T-helper 17 cell (primary cell): ENCODE data around the gene SLC35F5. TPM values are rescaled to one million over a fixed set of nuclear protein-coding genes. Genes with fewer than 3 reads are reported as not detected.
"Not testable (repeated sequence)": the region's sequence is repeated elsewhere in the genome, so short reads cannot be mapped to it uniquely, and the experiment has no call there.

ENCODE experiments used
- ATAC-seq: fragments of 150-1000 bp; cut with Tn5 transposase; 2 replicates; pipeline ENCODE4 v1.10.0; 2021; ENCODE audit warnings: mild to moderate bottlenecking, moderate library complexity
- DNase-seq, 3 donors: peaks; one replicate each; pipeline versions ENCODE4 v3.0.0 to v3.0.0-alpha.2; 2020 to 2021
- H3K9me3 ChIP-seq: one replicate; pipeline ENCODE4 v1.7.0; 2013; ENCODE audit warnings: low read length, mild to moderate bottlenecking; ENCODE audit not compliant: control insufficient read depth, poor library complexity, severe bottlenecking
- H3K27ac Mint-ChIP-seq: one replicate; pipeline ENCODE4 v1.8.0; 2022; ENCODE audit warnings: mild to moderate bottlenecking, moderate library complexity, mixed read lengths
- H3K27me3 Mint-ChIP-seq: one replicate; pipeline ENCODE4 v1.8.0; 2022; ENCODE audit warnings: mixed read lengths
- H3K36me3 Mint-ChIP-seq: one replicate; pipeline ENCODE4 v1.8.0; 2022; ENCODE audit warnings: low read depth, mixed read lengths
- H3K4me1 Mint-ChIP-seq: one replicate; pipeline ENCODE4 v1.8.0; 2022; ENCODE audit warnings: mild to moderate bottlenecking, mixed read lengths
- H3K4me3 Mint-ChIP-seq: one replicate; pipeline ENCODE4 v1.8.0; 2022; ENCODE audit warnings: mild to moderate bottlenecking, moderate library complexity, mixed read lengths
- total RNA-seq, 4 donors: library from RNA in 2 of 4; stranded (reverse) in 2 of 4; gene quantifications; one replicate each; pipeline ENCODE4 v1.2.3 and lab custom pipeline; 2022 to 2026

The SLC35F5 gene
- total RNA-seq, 2 donors from 2014 or later, result 19.5 to 28.1 TPM

DNA sequence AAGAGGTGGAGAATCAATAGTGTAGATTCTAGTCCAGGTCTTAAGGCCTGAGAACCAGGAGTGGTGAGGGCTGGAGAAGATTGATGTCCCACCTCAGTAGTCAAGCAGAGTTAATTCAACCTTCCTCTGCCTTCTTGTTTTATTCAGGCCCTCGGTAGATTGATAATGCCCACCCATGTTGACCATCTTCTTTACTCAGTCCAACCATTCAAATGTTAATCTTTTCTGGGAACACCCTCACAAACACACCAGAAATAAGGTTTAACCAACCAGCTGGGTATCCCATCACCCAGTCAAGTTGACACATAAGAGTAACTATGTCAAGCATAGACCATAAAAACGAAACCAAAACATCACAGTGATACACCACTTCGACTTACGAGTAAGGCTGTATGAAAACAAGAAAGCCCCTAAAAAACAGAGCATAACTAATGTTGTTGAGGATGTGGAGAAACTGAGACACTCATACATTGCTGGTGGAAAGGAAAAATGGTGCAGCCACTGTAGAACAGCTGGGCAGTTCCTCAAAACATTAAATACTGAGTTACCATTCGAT is 57.5 kb downstream of the SLC35F5 start:
- no peaks in the 10 kb centered on the region for H3K36me3 Mint-ChIP-seq
- ATAC-seq, result peak; percentile 27
- H3K9me3 ChIP-seq, result no peaks in the 10 kb centered on the region
- peak overlapping the region; percentile 55 for H3K4me3 Mint-ChIP-seq
- H3K27me3 Mint-ChIP-seq, result no peaks in the 10 kb centered on the region
- H3K27ac Mint-ChIP-seq, result no peak overlapping the region
- DNase-seq, result no peak
- H3K4me1 Mint-ChIP-seq, result peaks cover 24% of the 10 kb centered on the region

DNA sequence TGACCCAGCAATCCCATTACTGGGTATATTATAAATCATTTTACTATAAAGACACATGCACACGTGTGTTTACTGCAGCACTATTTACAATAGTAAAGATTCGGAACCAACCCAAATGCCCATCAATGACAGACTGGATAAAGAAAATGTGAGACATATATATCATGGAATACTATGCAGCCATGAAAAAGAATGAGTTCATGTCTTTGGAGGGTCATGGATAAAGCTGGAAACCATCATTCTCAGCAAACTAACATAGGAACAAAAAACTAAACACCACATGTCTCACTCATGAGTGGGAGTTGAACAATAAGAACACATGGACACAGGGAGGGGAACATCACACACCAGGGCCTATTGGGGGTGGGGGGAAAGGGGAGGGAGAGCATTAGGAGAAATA is 58.2 kb downstream of the SLC35F5 start:
- not testable (repeated sequence) for H3K4me3 Mint-ChIP-seq

DNA sequence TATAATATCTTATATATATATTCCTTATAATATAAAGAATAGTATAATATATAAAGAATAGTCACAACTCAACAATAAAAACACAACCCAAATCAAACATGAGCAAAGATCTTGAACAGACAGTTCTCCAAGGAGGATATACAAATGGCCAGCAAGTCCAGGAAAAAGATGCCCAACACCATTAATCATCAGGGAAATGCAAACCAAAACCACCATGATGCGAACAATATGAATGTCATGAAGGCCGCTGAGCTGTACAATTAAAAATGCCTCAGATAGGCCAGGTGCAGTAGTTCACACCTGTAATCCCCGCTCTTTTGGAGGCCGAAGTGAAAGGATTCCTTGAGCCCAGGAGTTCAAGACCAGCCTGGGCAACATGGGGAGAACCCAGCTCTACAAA is 58.9 kb downstream of the SLC35F5 start:
- Mint-ChIP-seq H3K36me3 (no peaks in the 10 kb centered on the region), H3K27ac (no peak overlapping the region), H3K27me3 (no peaks in the 10 kb centered on the region), H3K4me1 (peaks cover 36% of the 10 kb centered on the region), H3K4me3 (no peak overlapping the region)
- H3K9me3 ChIP-seq, result no peaks in the 10 kb centered on the region
- DNase-seq, result no peak
- ATAC-seq, result no peak

More for the DNA sequence above, 58.2 kb downstream of the SLC35F5 start:
- not testable (repeated sequence) for H3K27me3 Mint-ChIP-seq, H3K9me3 ChIP-seq, DNase-seq, H3K27ac Mint-ChIP-seq, ATAC-seq, H3K36me3 Mint-ChIP-seq
- H3K4me1 Mint-ChIP-seq, result peaks cover 31% of the 10 kb centered on the region

DNA sequence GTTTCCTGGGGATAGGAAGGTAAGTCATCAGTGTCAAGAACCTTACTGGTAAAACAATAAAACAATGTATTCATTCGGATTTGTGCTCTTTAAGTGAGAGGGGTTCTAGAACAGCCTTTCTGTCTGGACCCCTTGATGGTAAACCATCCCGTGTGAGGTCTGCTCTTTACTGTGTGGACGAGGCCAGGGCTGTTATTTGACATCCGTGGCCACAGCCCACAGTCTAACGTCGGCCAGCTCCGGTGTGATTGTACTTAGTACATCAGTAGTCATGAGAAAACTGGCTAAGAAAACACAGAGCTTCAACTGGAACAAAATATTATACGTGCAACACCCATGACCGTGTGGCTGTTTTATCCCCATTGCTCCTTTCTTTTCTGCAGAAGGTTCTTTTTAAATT is 62.0 kb downstream of the SLC35F5 start:
- no peaks in the 10 kb centered on the region for H3K36me3 Mint-ChIP-seq

DNA sequence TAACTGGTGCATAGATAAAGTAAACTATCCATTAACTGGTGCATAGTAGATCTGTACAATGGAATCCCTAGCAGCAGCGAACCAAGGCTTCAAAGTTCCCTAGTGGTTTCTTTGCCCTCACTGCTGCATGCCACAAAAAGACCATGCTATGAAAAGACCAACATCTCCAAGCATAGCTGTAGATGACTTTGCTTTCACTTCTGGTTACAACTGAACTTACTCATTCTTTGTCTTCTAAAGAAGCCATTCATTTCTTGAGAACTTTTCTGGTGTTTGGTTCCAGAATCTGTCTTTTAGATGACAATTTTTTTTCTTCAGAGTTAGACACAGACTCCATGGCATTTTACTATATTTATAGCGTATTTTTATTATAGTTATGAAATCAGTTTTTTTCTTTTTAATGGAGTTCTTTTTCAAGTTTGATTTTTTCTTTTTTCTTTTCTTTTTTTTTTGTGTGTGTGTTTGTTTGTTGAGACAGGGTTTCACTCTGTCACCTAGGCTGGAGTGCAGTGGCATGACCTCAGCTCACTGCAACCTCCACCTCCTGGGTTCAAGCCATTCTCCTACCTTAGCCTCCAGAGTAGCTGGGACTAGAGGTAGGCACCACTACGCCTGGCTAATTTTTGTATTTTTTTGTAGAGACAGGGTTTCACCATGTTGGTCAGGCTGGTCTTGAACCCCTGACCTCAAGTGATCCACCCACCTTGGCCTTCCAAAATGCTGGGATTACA is 63.6 kb downstream of the SLC35F5 start:
- peak; percentile 72 for ATAC-seq
- H3K27me3 Mint-ChIP-seq, result no peaks in the 10 kb centered on the region
- DNase-seq, result no peak
- peaks cover 19% of the 10 kb centered on the region for H3K4me1 Mint-ChIP-seq
- H3K9me3 ChIP-seq, result no peaks in the 10 kb centered on the region
- H3K27ac Mint-ChIP-seq, result peak overlapping the region; percentile 88
- H3K4me3 Mint-ChIP-seq, result peak overlapping the region; percentile 77
- H3K36me3 Mint-ChIP-seq, result no peaks in the 10 kb centered on the region

More for the DNA sequence above, 62.0 kb downstream of the SLC35F5 start:
- ATAC-seq, result no peak
- no peak overlapping the region for H3K4me3 Mint-ChIP-seq
- no peaks in the 10 kb centered on the region for H3K27me3 Mint-ChIP-seq
- peaks cover 26% of the 10 kb centered on the region for H3K4me1 Mint-ChIP-seq
- no peak overlapping the region for H3K27ac Mint-ChIP-seq
- DNase-seq, result no peak
- no peaks in the 10 kb centered on the region for H3K9me3 ChIP-seq

DNA sequence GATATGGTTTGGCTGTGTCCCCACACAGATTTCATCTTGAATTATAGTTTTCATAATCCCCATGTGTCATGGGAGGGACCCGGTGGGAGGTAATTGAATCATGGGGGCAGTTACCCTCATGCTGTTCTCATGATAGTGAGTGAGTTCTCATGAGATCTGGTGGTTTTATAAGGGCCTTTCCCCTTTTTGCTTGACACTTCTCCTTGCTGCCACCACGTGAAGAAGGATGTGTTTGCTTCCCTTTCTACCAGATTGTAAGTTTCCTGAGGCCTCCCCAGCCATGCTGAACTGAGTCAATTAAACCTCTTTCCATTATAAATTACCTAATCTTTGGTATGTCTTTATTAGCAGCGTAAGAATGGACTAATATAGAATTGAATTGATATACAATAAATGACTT is 65.6 kb downstream of the SLC35F5 start:
- H3K27me3 Mint-ChIP-seq, ATAC-seq: not testable (repeated sequence)

DNA sequence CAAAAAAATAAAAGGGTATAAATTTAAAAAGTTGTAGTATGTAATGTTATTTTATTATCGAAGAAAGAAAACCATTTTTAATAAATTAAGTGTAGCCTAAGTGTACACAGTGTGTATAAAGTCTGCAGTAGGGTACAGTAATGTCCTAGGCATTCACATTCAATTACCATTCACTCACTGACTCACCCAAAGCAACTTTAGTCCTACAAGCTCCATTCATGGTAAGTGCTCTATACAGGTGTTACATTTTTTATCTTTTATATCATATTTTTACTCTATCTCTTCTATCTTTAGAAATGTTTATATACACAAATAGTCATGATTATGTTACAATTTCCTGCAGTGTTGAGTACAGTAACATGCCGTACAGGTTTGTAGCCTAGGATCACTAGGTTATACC is 69.9 kb downstream of the SLC35F5 start:
- Mint-ChIP-seq H3K36me3 (no peaks in the 10 kb centered on the region), H3K4me3 (no peak overlapping the region), H3K27ac (no peak overlapping the region), H3K27me3 (no peaks in the 10 kb centered on the region), H3K4me1 (no peaks in the 10 kb centered on the region)
- no peaks in the 10 kb centered on the region for H3K9me3 ChIP-seq
- no peak for DNase-seq
- ATAC-seq, result no peak

More for the DNA sequence above, 65.6 kb downstream of the SLC35F5 start:
- not testable (repeated sequence) for H3K4me3 Mint-ChIP-seq, H3K36me3 Mint-ChIP-seq, H3K27ac Mint-ChIP-seq, H3K9me3 ChIP-seq, DNase-seq
- H3K4me1 Mint-ChIP-seq, result peaks cover 19% of the 10 kb centered on the region

DNA sequence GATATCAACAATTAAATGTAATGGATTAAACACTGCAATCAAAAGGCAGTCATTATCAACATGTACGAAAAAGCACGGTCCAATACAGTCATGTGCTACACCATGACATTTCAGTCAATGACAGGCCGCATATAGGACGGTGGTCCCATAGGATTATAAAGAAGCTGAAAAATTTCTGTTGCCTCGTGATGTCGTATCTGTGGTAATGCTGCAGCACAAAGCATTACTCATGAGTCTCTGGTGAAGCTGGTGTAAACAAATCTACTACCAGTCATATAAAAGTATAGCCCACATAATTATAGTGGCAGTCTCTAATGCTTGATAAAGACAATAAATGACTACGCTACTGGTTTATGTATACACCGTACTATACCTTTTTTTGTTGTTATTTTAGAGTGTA is 71.0 kb downstream of the SLC35F5 start:
- no peak for DNase-seq
- no peaks in the 10 kb centered on the region for H3K27me3 Mint-ChIP-seq
- H3K27ac Mint-ChIP-seq, result no peak overlapping the region
- no peaks in the 10 kb centered on the region for H3K4me1 Mint-ChIP-seq
- no peak for ATAC-seq
- H3K36me3 Mint-ChIP-seq, result no peaks in the 10 kb centered on the region
- H3K4me3 Mint-ChIP-seq, result no peak overlapping the region
- no peaks in the 10 kb centered on the region for H3K9me3 ChIP-seq

DNA sequence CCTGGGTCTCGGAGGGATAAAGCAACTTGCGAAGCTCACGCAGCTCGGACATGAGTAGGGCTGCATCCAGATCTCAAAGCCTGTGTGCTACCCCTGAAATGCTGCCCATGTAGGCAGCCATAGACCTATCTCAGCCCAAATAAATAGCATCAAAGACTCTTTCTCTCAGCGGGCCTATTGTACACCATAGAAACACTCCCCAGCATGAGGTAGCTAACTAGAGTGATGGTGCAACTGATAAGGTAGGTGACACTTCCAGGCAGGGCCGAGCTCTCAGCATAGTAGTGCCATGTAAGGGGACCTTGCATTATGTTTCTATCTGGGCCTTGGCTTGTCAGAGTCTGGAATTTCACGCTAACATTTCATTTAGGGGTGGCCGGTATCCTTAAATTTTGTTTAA is 77.0 kb downstream of the SLC35F5 start:
- H3K27me3 Mint-ChIP-seq, result peaks cover 43% of the 10 kb centered on the region

DNA sequence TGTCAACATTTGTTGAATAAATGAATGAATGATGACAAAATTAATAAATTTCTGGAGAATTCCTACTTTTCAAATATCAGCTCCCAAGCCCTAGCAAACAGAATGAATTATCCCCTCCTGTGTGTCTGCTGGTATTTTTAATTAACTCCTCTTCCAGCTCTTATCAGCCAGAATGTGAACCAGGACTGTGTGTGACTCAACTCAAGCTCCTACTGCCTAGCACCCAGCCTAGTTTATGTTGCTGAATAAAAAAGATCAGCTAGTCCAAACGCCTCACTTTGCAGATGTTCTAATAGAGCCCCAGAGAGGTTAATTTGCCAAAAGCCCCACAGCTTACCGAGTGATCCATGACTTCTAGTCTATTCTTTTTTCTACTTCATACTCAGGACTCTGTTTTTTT is 79.1 kb downstream of the SLC35F5 start:
- H3K9me3 ChIP-seq, result no peaks in the 10 kb centered on the region
- no peak overlapping the region for H3K4me3 Mint-ChIP-seq
- no peaks in the 10 kb centered on the region for H3K36me3 Mint-ChIP-seq
- no peak for ATAC-seq
- H3K4me1 Mint-ChIP-seq, result no peaks in the 10 kb centered on the region
- peaks cover 43% of the 10 kb centered on the region for H3K27me3 Mint-ChIP-seq
- no peak overlapping the region for H3K27ac Mint-ChIP-seq
- DNase-seq, result no peak

More for the DNA sequence above, 77.0 kb downstream of the SLC35F5 start:
- H3K9me3 ChIP-seq, result no peaks in the 10 kb centered on the region
- Mint-ChIP-seq H3K4me1 (no peaks in the 10 kb centered on the region), H3K4me3 (no peak overlapping the region), H3K27ac (no peak overlapping the region), H3K36me3 (no peaks in the 10 kb centered on the region)
- DNase-seq, result no peak
- no peak for ATAC-seq

DNA sequence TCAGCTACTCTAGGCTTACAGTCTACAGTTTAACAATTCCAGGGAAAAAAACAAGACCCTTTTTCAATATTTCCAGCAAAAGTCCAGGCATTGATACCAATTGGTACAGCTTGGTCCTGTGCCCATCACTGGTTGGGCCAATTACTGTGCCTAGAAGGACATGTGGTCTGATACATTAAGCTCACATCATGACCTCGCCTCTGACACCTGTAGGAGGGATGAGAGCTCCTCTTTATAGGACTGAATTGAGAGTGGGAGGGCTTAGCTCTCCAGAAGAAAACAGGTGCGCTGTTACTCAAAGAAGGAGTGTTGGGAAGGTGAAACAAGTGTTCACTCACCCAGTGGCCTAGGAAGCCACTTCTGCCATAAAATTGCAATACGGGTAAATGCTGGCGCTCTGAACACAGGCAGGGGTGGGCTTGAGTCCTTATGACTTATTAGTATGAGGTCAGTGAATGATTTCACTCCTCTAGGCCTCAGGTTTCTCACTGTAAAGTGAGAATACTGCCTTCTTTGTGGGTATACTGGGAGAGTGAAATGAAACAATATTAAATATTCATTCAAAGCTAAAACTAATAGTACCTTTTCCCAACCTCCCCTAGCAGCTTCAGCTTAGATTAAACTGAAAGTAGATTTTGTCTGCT is 79.7 kb downstream of the SLC35F5 start:
- peaks cover 43% of the 10 kb centered on the region for H3K27me3 Mint-ChIP-seq
- DNase-seq, result no peak
- no peak overlapping the region for H3K27ac Mint-ChIP-seq

DNA sequence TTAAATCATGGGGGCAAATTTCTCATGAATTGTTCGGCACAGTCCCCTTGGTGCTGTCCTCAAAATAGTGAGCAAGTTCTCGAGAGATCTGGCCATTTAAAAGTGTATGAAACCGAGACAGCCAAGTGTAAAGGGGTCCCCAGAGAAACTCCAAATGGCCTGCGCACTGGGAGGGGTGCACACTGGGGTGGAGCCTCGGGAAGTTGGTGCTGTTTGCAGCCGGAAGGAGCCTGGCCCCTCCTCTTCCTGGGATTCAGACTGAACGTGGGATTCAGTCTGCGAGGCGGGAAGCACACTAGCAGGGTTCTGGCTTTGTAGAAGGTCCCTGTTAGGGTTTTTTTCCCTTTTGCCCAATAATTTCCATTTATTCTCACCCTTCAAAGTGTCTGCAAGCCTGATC is 80.6 kb downstream of the SLC35F5 start:
- Mint-ChIP-seq H3K27ac (no peak overlapping the region), H3K27me3 (peaks cover 43% of the 10 kb centered on the region), H3K4me3 (no peak overlapping the region), H3K36me3 (no peaks in the 10 kb centered on the region), H3K4me1 (no peaks in the 10 kb centered on the region)
- DNase-seq, result no peak
- no peaks in the 10 kb centered on the region for H3K9me3 ChIP-seq
- ATAC-seq, result no peak

More for the DNA sequence above, 79.7 kb downstream of the SLC35F5 start:
- no peak for ATAC-seq
- Mint-ChIP-seq H3K4me1 (no peaks in the 10 kb centered on the region), H3K36me3 (no peaks in the 10 kb centered on the region), H3K4me3 (no peak overlapping the region)
- no peaks in the 10 kb centered on the region for H3K9me3 ChIP-seq

DNA sequence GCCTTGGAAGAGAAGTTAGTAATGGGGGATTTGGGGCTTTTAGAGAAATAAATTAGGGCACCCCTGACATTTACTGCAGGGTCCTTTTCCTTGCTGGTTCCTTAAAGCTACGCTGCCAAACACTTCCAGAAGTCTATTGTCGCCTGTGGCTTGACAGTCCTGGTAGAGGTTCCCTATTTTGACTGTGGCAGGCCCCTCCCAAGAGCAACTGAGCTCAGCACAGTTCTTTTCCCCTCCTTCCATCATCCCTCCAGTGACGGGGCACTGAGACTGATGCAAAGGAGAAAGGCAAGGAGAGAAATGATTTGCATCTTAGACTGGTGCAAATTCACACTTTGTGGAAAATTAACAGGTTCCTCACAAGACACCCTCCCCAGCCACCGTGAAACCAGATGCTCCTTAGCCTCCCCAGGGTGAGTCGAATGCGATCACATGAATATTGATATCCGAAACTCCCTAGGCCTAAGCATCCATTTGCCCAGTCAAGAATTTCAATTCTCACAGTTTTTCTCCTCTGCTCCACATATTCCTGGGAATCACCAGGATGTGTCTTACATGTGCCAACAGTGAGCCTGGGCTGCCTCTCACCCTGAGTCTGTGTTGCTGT is 84.0 kb downstream of the SLC35F5 start:
- peaks cover 23% of the 10 kb centered on the region for H3K27me3 Mint-ChIP-seq
- no peaks in the 10 kb centered on the region for H3K9me3 ChIP-seq
- H3K36me3 Mint-ChIP-seq, result no peaks in the 10 kb centered on the region
- H3K4me1 Mint-ChIP-seq, result no peaks in the 10 kb centered on the region
- ATAC-seq (no peak), DNase-seq (no peak)
- H3K4me3 Mint-ChIP-seq, result no peak overlapping the region
- H3K27ac Mint-ChIP-seq, result no peak overlapping the region
